ENCODE data around the gene DIO3.

- TF ChIP-seq, protein P1, sequence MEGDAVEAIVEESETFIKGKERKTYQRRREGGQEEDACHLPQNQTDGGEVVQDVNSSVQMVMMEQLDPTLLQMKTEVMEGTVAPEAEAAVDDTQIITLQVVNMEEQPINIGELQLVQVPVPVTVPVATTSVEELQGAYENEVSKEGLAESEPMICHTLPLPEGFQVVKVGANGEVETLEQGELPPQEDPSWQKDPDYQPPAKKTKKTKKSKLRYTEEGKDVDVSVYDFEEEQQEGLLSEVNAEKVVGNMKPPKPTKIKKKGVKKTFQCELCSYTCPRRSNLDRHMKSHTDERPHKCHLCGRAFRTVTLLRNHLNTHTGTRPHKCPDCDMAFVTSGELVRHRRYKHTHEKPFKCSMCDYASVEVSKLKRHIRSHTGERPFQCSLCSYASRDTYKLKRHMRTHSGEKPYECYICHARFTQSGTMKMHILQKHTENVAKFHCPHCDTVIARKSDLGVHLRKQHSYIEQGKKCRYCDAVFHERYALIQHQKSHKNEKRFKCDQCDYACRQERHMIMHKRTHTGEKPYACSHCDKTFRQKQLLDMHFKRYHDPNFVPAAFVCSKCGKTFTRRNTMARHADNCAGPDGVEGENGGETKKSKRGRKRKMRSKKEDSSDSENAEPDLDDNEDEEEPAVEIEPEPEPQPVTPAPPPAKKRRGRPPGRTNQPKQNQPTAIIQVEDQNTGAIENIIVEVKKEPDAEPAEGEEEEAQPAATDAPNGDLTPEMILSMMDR (conservative IDR thresholded peaks at IDR 0.05; ENCODE audit: low read length) = no peak
- no peak for TF ChIP-seq EZH2phosphoT487 (IDR thresholded peaks at IDR 0.05; ENCODE audit: borderline replicate concordance, low read depth, low read length)
These were observed 6.2 kb upstream of the DIO3 start for GRCh38 chr14:101554991-101555668.
